H54 (cell line): Measurements from ENCODE around the gene ANO7.
A peak's percentile ranks its signal among the peaks of the same experiment; 100 is the strongest.

Source experiments
- DNase-seq: peaks from one replicate; pipeline ENCODE4 v3.0.0; 2011; ENCODE audit warnings: low spot score, mixed read lengths; ENCODE audit not compliant: insufficient read length
- FAIRE-seq: peaks from 3 replicates; lab custom pipeline; 2011; peaks lifted over from hg19 to GRCh38; lab: Jason Lieb, UNC
- POLR2A ChIP-seq: IDR thresholded peaks from 2 replicates; pipeline ENCODE4 v1.6.1; 2011; ENCODE audit warnings: low read depth, mild to moderate bottlenecking, low read length

The ANO7 gene

GRCh38 chr2:241258505-241259280, 70.2 kb downstream of the ANO7 start:
- no peak for DNase-seq
- TF ChIP-seq POLR2A: no peak
- FAIRE-seq: no peak

DNA sequence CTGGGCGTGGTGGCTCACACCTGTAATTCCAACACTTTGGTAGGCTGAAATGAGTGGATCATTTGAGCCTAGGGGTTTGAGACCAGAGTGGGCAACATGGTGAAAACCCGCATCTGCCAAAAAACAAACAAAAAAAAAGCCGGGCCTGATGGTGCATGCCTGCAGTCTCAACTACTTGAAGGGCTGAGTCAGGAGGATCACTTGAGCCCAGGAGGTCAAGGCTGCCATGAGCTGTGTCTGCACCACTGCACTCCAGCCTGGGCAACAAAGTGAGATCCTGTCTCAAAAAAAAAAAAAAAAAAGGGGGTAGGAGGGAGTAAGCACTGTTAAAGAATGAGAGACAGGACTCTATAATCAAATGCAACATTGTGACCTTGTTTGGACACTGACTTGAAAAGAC, 72.4 kb downstream of the ANO7 start:
- no peak for TF ChIP-seq POLR2A
- FAIRE-seq: no peak
- no peak for DNase-seq

DNA sequence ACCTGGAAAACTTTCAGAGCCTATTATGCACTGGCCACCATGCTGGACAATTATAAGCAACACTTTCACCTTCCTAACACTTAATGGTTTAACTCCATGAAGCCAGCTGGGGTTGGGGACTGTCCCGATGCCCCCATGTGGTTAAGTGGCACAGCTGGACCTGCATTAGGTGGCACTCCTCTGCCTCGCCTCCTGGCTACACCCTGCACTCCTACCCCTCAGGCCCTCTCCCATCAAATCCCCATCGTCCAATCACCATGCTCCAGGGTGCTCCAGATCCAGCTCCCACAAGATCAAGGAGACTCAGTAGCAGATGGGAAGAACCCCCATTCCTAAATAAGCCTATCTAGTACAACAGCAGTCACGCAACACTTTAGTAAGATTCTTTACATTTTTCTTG, 73.2 kb downstream of the ANO7 start:
- no peak for TF ChIP-seq POLR2A
- no peak for FAIRE-seq
- no peak for DNase-seq

- FAIRE-seq: no peak
- DNase-seq: no peak
- TF ChIP-seq POLR2A: no peak
Observed at GRCh38 chr2:241263061-241263460, 74.6 kb downstream of the ANO7 start.

DNA sequence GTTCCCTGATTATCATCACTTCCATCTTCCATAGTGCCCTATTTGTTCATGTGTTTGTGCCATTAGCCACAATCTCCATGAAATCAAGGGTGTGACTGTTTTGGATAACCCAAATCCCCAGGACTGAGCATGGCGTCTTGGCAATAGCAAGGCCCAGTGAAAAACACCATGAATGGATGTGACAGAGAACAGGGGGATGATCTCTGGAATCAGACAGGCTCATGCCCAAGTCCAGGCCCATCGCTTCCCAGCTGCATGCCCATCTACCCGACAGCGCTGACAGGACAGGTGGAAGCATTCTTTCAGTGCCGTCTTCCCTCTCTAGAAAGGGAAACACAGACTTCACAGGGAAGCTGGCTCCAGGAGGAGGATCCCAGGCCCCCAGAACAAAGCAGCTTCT, 77.0 kb downstream of the ANO7 start:
- no peak for DNase-seq
- FAIRE-seq: no peak
- TF ChIP-seq POLR2A: no peak

DNA sequence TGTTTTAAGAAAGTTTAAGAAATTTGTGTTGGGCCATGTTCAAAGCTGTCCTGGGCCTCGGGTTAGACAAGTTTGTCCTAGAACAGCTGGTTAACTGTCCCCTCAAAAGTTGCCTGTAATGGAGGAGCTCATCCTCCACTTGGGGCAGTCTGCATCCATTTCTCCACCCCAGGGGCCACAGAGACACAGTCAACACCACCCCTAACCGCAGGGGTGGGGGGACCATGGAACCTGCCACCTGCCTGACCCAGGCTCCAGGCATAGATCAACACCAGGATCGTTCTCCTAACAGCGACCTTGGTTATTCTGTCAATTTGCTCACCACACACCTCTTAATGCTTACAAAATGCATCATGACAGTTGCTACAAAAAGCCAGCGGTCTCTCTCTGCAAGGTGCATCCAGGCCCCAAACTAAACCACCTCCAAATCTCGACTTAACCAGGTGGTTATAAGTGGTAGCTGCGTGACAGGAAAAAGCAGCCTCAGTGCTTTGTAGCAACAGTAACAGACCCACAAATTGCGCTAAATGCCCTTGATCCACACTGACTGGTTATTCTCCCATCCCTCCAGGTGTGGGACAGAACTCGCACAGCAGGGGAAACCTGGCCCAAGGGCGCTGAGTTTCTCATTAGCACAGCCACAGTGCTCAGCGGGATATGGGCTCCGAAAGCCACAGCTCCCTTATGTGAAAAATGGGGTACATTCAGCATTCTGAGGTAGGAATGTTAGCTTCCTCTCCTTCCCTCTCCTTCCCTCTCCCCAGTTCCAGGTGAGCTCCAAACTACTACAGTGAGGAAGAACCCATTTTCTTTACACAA, 79.0 kb downstream of the ANO7 start:
- FAIRE-seq: no peak
- TF ChIP-seq POLR2A: no peak
- DNase-seq: no peak

- DNase-seq (no peak), FAIRE-seq (no peak)
Observed at GRCh38 chr2:241268306-241268705, 79.8 kb downstream of the ANO7 start.

GRCh38 chr2:241268716-241269445, 80.4 kb downstream of the ANO7 start:
- no peak for TF ChIP-seq POLR2A
- FAIRE-seq: no peak
- no peak for DNase-seq

More at GRCh38 chr2:241268306-241268705, 79.8 kb downstream of the ANO7 start:
- TF ChIP-seq POLR2A: no peak

- no peak for DNase-seq
- FAIRE-seq: no peak
- no peak for TF ChIP-seq POLR2A
Observed at GRCh38 chr2:241269707-241270520, 81.4 kb downstream of the ANO7 start.

GRCh38 chr2:241270531-241270930, 82.1 kb downstream of the ANO7 start:
- DNase-seq (no peak), FAIRE-seq (no peak)
- no peak for TF ChIP-seq POLR2A

DNA sequence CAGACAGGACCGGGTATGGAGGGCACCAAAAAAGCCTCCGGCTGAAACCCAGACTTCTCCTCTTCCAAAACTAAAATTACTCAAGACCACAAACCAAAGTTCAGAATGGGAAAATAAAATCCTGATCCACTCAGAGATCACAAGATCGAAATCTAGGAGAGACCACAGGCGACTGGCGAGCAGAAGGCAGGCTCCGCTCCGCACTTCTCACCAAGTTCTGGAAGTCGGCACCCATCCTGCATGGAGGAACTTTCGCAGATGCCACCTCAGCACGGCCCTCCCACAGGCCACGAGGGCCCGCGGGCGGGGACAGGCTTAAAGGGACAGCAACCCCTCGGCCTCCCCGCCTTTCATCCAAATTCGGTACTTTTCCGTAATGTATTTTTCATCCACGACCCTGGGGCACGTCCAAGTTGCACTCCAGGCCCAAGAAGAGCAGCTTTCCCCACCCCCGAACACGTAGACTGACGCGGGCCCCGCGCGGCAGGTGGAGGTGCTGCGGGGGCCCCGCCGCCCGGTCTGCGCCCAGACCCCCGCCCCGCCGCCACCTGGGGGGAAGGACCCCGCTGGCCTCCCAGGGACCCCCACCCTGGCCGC, 83.3 kb downstream of the ANO7 start:
- DNase-seq (peak; percentile 80), FAIRE-seq (no peak)
- peak; percentile 55; the same call in 1 of the 2 replicates for TF ChIP-seq POLR2A

- peak; percentile 77 for TF ChIP-seq POLR2A
- peak; percentile 60 for DNase-seq
- FAIRE-seq: no peak
Observed at GRCh38 chr2:241272303-241273209, 84.1 kb downstream of the ANO7 start.
